NCI-H2081 (cell line): ENCODE results near the gene PLSCR1.
"Not testable (repeated sequence)": the region's sequence is repeated elsewhere in the genome, so short reads cannot be mapped to it uniquely, and the experiment has no call there.

ENCODE experiments used
- DNase-seq, 2 experiments: peaks; one replicate each; lab custom pipeline; 2025; lab: John Stamatoyannopoulos, UW

Gene PLSCR1

DNA sequence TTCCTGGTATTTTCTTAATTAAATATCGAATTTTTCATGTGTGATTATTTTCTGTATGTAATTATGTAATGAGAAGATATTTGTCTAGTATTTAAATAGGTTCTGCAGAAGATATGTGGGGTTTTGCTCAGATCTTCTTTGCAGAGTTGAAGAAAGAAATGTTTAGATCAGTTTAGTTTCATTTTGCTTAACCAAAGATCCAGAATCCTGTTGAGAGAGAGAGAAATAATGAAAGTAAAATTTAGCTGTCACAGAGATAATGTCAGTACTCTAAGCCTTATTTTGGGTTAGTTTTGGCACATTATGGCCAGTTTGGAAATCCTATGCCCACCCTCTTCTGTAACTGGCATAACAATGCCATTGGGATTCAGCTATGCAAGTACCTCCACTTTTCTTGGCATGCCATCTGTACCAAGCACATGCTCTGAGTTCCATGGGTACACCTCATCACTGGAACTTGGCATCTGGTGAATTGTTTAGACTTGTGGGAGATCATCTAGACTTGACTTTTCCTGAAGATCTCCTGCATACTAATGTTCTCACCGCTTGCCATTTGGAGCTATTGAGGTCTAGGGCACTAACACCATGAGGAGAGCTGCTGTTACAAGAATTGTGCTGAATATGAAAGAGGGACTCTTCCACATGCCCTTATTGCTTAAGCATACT is 30.9 kb downstream of the PLSCR1 start:
- DNase-seq: no peak

DNA sequence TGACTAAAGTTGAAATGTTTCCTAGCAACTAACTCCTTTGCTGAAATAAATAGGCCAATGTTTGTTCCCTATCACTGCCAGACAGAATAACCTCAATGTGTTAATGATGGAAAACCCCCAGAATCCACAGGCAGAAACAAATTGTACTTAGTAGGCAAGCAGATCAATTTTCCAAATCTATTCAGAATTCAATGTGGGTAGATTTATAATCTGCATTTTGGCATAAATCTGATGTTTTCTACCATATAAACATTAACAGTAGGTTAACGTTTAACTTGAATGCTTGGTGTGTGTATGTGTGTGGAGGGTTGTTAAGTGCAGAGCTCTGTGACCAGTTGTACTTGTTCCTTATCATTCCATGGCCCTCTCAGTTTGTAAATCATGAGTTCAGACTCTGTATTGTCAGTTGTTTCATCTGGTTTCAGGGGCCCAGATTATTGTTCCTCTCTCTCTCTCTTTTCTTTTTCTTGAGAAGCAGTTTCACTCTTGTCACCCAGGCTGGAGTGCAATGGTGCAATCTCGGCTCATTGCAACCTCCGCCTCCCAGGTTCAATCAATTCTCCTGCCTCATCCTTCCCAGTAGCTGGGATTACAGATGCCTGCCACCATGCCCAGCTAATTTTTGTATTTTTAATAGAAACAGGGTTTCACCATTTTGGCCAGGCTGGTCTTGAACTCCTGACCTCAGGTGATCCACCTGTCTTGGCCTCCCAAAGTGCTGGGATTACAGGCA is 32.8 kb downstream of the PLSCR1 start:
- no peak for DNase-seq

DNA sequence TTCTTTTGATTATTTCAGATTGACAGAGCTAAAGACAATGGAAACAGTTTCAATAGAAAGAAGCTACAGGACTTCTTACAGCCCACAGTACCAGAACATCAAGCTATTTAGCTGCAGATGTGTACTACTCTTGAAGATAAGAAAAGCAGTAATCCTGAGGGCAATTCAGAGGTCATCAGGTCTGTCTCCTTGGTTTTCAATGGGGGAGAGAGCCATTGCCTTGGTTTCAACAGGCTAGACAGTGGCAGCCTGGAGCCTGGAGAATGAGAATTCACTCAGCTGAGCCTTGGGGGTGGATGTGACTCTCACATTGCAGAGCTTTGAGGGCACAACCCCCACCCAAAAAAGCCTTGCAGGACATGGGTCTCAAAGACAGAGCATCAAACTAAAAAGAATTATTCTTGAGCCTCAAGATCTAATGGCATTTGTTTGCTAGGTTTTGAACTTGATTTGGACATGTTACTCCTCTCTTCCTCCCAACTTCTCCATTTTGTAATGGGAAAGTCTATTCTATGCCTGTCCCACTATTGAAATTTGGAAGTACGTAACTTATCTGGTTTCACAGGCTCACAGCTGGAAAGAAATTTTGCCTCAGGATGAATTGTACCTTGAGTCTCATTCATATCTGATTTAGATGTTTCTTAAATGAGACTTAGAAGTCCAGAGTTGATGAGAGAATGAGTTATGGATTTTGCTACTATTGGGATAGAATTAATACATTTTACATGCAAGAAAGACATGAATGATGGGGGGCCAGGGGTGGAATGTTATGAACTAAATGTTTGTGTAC is 36.9 kb downstream of the PLSCR1 start:
- DNase-seq: no peak

DNA sequence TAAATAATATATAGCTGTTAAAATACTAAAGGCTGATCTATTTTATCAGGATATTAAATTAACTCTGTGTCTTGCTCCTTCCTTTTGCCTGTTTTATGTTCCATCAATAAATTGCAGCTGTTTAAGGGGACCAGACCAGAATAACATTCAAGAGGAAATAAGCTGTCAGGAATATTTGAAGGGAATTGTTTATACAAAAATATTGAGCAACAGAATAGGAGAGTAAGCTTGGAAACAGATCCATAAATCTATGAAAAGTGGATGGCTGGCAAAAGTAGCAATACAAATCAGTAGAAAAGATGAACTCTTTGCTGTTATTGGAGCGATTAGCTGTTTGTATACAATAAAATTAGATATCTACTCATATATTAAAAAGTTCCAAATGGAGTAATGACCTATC is 38.9 kb downstream of the PLSCR1 start:
- no peak for DNase-seq

DNA sequence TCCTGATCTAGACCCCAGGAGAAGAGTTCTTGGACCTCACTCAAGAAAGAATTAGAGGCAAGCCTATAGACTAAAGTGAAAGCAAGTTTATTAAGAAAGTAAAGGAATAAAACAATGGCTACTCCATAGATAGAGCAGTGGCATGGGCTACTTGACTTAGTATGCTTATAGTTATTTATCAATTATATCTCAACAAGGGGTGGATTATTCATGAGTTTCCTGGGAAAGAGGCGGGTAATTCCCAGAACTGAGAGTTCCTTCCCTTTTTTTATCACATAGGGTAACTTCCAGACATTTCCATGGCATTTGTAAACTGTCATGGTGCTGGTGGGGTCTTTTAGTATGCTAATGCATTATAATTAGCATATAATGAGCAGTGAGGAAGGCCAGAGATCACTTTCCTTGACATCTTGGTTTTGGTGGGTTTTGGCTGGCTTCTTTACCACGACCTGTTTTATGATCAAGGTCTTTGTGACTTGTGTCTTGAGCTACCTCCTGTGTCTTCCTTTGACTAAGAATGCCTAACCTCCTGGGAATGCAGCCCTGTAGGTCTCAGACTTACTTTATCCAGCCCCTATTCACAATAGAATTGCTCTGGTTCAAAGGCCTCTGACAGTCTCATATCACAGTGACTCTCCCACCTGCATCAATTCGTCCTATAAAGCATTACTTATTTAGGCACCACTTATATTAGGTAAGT is 39.8 kb downstream of the PLSCR1 start:
- no peak for DNase-seq

DNA sequence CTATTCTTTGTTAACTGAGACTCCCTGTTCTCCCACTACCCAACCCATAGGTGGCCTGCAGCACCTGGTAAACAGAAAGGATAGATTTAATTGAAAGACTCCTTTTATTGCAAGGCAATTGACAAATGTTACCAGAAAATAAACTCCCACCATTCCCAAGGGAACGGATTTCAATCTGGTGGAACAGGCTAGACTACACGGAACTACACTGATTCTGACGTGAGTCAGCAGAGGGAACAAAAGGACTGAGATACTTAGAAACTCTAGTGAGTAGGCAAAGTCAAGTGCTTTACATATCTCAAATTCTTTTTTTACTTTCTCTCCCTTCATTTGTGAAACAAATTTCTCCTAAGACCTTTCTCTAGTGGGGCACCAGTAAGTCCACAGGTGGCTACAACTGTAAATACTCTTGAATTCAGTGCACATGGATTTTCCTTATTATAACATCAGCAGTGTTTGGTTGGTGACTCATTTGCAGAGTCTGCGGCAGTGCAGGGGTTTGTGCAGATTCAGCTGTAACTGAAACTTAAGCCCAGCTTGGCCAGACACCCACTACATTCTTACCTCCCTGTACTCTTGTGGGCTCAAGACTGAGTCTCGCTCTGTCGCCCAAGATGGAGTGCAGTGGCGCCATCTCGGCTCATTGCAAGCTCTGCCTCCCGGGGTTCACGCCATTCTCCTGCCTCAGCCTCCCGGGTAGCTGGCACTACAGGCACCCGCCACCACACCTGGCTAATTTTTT is 40.8 kb downstream of the PLSCR1 start:
- DNase-seq: peak; percentile 33 to 38

DNA sequence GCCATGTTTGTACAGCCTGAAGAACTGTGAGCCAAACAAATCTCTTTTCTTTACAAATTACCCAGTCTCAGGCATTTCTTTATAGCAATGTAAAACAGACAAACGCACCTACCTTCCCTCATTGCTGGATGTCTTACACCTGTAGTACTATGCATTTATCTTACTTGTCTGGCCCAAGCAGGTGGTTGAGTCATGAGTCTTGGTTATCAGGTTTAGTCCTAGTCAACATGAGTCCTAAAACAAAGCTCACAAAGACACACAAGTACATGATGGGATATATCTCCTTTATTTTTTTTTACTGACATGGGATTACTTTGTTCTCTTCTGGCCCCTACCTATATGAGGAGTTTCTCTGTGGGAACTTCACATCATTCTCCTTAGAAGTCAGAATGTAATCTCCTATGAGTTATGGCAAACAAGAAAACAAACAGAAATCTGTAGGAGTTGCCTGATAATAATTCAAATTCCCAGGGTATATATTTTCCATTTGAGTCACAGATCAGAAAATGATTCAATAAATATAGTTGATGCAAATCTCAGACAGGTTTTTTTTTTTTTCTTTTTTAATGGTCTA is 41.4 kb downstream of the PLSCR1 start:
- no peak for DNase-seq

DNA sequence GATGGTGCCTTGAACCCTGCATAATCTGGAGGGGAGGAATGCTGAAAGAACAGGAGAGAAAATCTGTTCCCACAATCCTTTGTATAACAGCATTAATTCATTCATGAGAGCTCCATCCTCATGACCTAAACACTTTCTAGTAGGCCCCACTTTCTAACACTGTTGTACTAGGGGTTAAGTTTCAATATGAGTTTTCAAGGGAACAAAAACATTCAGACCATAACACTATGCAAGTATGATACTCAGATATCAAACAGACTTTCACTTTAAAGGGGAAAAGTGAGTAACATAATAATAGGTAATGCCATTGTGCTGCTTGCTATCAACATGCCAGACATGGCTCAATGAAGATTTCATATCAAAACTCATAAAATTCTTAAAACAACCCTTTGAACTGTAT is 42.7 kb downstream of the PLSCR1 start:
- no peak for DNase-seq

DNA sequence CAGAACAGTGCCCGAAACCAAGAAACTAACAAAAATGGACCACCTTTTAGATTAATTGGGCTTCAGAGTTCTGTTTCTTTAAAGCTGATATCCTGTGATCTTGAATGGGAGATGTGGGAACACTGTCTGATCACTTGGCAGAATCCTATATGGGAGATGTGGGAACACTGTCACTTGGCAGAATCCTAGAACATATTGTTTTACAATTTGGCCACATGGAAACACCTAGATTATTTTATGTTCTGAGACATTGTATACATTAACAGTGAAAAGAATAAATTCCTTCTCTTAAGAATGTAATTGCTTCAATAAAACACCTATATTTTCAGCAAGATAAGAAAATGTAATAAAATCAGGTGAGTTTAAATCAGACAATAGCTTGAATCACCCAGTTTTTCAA is 44.7 kb downstream of the PLSCR1 start:
- DNase-seq: no peak

DNA sequence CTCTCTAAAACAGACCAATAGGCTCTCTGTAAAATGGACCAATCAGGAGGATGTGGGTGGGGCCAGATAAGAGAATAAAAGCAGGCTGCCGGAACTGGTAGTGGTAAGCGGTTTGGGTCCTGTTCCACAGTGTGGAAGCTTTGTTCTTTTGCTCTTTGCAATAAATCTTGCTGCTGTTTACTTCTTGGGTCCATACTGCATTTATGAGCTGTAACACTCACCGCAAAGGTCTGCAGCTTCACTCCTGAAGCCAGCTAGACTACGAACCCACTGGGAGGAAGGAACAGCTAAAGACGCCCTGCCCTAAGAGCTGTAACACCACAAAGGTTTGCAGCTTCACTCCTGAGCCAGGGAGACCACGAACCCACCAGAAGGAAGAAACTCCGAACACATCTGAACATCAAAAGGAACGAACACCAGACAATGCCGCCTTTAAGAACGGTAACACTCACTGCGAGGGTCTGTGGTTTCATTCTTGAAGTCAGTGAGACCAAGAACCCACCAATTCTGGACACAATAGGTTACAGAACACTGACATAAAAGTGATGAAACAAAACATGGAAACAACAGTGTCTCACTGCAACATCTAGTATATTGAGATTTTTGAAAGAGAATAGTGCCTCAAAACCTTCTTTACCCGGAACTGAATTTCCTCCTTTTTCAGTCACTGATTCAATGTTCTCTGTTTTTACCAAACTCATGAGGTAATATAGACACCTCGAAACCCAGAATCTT is 46.2 kb downstream of the PLSCR1 start:
- no peak for DNase-seq

DNA sequence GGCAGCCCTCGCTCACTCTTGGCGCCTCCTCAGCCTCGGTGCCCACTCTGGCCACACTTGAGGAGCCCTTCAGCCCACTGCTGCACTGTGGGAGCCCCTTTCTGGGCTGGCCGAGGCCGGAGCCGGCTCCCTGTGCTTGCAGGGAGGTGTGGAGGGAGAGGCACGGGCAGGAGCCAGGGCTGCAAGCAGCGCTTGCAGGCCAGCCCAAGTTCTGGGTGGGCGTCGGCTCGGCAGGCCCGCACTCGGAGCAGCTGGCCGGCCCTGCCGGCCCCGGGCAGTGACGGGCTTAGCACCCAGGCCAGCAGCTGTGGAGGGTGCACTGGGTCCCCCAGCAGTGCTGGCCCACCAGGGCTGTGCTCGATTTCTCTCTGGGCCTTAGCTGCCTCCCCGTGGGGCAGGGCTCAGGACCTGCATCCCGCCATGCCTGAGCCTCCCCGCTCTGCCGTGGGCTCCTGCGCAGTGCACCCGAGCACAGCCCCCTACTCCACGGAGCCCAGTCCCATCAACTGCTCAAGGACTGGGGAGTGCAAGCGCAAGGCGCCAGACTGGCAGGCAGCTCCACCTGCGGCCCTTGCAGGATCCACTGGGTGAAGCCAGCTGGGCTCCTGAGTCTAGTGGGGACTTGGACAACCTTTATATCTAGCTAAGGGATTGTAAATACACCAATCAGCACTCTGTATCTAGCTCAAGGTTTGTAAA is 47.1 kb downstream of the PLSCR1 start:
- not testable (repeated sequence) for DNase-seq

DNA sequence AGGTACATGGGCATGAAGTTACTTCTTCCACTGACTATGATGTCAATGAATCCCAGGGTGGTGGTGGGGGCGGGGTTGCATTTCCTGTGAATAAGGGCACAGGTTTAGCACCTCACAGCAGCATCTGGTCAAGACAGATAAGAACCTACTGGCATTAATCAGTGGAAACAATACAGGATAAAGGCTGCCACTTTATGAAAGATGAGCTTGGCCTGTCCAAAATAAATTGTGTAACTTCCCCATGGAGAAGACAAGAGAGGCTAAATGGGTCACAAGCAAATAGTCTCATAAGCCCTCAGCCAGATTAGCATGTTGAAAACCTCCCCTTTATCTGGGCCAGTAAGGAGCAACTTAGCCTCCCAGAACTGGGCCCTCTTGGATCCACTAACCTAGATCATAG is 47.7 kb downstream of the PLSCR1 start:
- DNase-seq: no peak

DNA sequence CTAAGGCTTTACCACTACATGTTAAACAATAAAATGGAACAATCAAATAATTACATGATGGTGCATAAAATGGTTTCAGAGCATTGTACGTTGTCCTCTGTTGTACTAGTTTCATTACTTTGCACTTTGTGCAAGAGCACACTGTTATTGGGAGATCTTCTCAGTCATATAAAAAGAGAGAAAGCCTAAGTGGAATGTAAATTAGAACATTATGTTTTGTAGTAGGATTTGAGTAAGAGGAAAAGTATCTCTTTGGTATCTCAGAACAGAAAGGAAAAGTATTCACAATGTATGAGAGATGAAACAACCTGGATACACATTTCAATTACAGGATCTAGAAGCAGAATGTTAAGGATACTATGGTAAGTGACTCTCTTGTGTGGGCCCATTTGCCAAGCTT is 48.2 kb downstream of the PLSCR1 start:
- no peak for DNase-seq

DNA sequence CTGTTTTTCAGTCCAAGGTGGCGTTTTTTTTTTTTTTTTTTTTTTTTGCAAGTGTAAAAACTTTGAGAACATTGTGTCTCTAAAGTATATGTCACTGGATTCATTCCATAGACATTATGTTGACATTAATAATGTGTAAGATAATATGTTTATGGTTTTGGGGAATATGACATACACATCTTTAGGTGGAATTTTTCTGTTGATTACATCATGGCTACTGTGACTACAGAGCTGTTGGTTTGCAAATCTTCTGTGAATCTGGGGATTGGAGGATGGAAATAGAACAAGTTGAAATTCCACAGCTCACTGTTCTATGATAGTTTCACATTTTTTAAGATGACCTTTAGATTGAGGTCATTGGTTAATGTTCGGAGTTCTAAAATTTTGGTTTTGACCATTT is 50.6 kb downstream of the PLSCR1 start:
- no peak for DNase-seq

DNA sequence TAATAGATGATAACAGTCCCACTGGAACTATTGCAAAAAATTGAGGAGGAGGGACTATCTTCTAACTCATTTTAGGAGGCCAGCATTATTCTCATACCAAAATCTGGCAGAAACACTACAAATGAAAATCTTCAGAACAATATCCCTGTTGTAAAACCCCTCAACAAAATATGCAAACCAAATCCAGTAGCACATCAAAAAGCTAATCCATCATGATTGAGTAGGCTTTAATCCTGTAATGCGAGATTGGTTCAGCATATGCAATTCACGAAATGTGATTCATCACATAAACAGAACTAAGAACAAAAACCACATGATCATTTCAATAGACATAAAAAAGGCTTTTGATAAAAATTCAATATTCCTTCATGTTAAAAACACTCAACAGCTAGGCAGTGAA is 51.2 kb downstream of the PLSCR1 start:
- no peak for DNase-seq

DNA sequence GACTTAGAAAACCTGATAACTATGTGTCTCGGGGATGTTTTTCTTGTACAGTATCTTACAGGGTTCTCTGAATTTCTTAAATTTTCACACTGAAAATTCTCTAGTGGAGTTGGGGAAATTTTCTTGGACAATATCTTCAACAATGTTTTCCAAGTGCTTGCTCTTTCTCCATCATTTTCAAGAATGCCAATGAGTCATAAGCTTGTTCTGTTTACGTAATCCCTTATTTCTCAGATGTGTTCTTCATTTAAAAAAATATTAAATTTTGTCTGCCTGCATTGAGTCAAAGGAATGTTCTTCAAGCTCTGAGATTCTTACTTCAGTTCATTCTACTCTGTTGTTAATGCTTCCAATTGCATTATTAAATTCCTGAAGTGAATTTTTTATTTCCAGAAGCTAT is 53.1 kb downstream of the PLSCR1 start:
- DNase-seq: no peak

DNA sequence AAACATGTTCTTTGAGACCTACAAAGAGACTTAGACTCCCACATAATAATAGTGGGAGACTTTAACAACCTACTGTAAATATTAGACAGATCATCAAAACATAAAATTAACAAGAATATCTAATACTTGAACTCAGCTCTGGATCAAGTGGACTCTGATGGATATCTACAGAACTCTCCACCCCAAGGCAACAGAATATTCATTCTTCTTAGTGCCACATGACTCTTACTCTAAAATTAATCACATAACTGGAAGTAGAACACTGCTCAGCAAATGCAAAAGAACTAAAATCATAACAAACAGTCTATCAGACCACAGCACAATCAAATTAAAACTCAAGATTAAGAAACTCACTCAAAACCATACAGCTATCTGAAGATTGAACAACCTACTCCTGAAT is 59.1 kb downstream of the PLSCR1 start:
- no peak for DNase-seq

DNA sequence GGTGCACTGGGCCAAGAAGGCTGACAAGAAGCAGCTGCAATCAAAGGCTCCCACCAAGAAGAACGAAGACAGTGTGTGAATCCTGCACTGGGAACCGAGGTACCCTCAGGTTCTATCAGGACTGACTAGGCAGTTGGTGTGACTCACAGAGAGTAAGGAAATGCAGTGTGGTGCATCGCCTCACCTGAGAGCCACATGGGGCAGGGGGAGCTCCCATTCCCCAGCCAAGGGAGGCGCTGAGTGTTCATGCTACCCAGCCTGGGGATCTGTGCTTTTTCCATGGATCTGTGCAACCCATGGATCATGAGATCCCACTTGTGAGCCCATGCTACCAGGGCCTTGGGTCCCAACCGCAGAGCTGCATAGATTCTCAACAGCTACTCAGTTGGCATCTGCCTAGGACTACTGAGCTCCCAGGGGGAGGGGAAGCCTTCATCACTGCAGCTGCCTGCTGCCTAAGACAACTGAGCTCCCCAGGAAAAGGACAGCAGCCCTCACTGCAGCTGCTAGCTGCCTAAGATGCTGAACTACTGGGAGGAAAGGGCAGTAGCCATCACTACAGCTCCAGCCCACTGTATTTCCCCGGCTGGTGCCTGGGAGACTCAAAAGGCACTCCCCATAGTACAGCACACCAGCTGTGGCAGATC is 68.2 kb downstream of the PLSCR1 start:
- no peak for DNase-seq

DNA sequence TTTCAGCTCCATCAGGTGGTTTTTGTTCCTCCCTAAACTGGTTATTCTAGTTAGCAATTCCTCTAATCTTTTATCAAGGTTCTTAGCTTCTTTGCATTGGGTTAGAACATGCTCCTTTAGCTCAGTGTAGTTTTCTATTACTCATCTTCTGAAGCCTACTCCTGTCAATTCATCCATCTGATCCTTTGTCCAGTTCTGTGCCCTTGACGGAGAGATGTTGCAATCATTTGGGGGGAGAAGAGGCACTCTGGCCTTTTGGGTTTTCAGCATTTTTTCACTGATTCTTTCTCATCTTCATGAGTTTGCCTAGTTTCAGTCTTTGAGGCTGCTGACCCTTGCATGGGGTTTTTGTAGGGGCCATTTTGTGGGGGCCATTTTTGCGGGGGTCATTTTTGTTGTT is 69.4 kb downstream of the PLSCR1 start:
- DNase-seq: not testable (repeated sequence)

DNA sequence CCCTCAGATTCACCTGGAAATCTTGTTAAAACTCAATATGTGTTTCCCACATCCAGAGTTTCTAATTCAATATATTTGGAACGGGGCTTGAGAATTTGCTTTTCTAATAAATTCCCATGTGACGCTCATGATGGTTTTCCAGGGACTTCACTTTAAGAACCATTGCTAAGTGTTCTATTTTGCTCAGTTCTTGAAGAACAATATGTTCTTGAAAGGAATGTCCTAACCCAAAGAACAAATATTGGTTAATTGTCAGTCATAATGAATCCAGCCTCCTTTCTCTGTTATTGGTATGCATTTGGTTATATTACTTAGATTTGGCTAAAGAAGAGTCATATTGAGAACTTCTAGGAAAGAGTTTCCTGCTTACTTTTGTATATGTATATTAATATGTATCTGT is 70.7 kb downstream of the PLSCR1 start:
- DNase-seq: no peak
